Fibroblast of lung (primary cell): ENCODE results near the gene WIZ.

Experiments
- EZH2 ChIP-seq: IDR thresholded peaks from 2 replicates; pipeline ENCODE4 v1.5.1; 2012; ENCODE audit warnings: low read length, control low read depth, mild to moderate bottlenecking; ENCODE audit errors: missing control alignments
- TF ChIP-seq, protein P1 (sequence below), 2 donors: IDR thresholded peaks in 1 of 2; conservative IDR thresholded peaks in 1 of 2; 1 replicate in 1 of 2; 2 replicates in 1 of 2; pipeline ENCODE4 v1.5.1; 2011 to 2012; ENCODE audit warnings: low read length in 2 of 2, control low read depth in 1 of 2, inconsistent platforms in 1 of 2, low read depth in 1 of 2, mild to moderate bottlenecking in 1 of 2

DNA sequence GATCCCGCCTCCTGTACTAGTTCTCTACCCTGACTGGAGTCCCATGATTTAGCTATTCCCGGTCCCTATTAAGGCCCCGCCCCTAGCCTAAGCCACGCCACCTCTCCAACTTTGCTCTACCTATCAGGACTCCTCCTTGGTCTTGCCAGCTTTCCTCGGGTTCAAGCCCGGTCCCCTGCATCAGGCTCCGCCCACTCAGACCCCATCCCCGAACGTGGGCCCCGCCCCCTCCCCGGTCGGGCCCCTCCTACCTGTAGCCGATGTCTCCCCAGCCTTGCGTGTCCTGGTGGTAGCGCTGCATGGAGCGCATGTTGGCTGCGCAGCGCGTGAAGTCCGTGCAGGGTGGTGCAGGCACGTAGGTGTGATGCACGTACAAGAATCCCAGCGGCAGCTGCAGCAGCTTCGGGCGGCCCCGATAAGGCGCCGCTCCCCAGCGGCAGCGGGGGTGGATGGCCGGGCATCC lies 21.9 kb upstream of the WIZ start:
- TF ChIP-seq EZH2, result no peak
- TF ChIP-seq, protein P1, sequence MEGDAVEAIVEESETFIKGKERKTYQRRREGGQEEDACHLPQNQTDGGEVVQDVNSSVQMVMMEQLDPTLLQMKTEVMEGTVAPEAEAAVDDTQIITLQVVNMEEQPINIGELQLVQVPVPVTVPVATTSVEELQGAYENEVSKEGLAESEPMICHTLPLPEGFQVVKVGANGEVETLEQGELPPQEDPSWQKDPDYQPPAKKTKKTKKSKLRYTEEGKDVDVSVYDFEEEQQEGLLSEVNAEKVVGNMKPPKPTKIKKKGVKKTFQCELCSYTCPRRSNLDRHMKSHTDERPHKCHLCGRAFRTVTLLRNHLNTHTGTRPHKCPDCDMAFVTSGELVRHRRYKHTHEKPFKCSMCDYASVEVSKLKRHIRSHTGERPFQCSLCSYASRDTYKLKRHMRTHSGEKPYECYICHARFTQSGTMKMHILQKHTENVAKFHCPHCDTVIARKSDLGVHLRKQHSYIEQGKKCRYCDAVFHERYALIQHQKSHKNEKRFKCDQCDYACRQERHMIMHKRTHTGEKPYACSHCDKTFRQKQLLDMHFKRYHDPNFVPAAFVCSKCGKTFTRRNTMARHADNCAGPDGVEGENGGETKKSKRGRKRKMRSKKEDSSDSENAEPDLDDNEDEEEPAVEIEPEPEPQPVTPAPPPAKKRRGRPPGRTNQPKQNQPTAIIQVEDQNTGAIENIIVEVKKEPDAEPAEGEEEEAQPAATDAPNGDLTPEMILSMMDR (conservative IDR thresholded peaks at IDR 0.05 in 1 of 2, IDR thresholded peaks at IDR 0.05 in 1 of 2; ENCODE audit: low read depth in 1 of 2, low read length in 2 of 2), result no peak
